K562 (cell line): ENCODE results near the gene FAM168B. TPM values are rescaled to one million over a fixed set of nuclear protein-coding genes. Genes with fewer than 3 reads are reported as not detected.
A peak's percentile ranks its signal among the peaks of the same experiment; 100 is the strongest.

Experiments used
- ADNP ChIP-seq: fragments of 200-800 bp; sonication (Bioruptor generic); IDR thresholded peaks from 2 replicates; pipeline ENCODE4 v1.6.1; 2016; ENCODE audit warnings: missing genetic modification characterization, missing compliant biosample characterization
- BRF1 ChIP-seq: IDR thresholded peaks from 3 replicates; pipeline ENCODE4 v1.6.1; 2011; ENCODE audit warnings: borderline replicate concordance, mild to moderate bottlenecking; ENCODE audit not compliant: insufficient read length; ENCODE audit errors: extremely low read depth
- CTCF ChIP-seq, 3 experiments: IDR thresholded peaks in 2 of 3; conservative IDR thresholded peaks in 1 of 3; 2 replicates each; pipeline ENCODE4 v1.5.1; 2011 to 2012; ENCODE audit warnings: low read length in 3 of 3, mild to moderate bottlenecking in 3 of 3, control low read depth in 2 of 3, improper control_type of control experiment in 1 of 3, inconsistent platforms in 1 of 3, low read depth in 1 of 3, mixed read lengths in 1 of 3, moderate library complexity in 1 of 3; ENCODE audit not compliant: insufficient read depth in 2 of 3
- GABPB2 ChIP-seq: fragments of 250-450 bp; sonication (Bioruptor Pico); conservative IDR thresholded peaks from 2 replicates; pipeline ENCODE4 v1.5.1; 2021; ENCODE audit warnings: mild to moderate bottlenecking
- HNRNPL ChIP-seq: fragments of 200-400 bp; formaldehyde crosslinking; IDR thresholded peaks from 2 replicates; pipeline ENCODE4 v1.6.1; 2017; ENCODE audit warnings: low read depth, mild to moderate bottlenecking, low read length
- MIER1 ChIP-seq: fragments of 450-650 bp; IDR thresholded peaks from 2 replicates; pipeline ENCODE4 v1.6.1; 2016; ENCODE audit warnings: antibody characterized with exemption, mild to moderate bottlenecking, low read depth
- NCOR1 ChIP-seq: fragments of 450-650 bp; IDR thresholded peaks from 2 replicates; pipeline ENCODE4 v1.6.1; 2016; ENCODE audit warnings: mild to moderate bottlenecking, moderate library complexity
- POLR2A ChIP-seq: fragments of 450-650 bp; conservative IDR thresholded peaks from 2 replicates; pipeline ENCODE4 v1.6.1; 2016
- RBM14 ChIP-seq: fragments of 200-400 bp; formaldehyde crosslinking; IDR thresholded peaks from 2 replicates; pipeline ENCODE4 v1.6.1; 2018; ENCODE audit warnings: low read depth, mild to moderate bottlenecking, low read length, moderate library complexity, borderline replicate concordance; ENCODE audit not compliant: insufficient read depth
- SIRT6 ChIP-seq: IDR thresholded peaks from one replicate; pipeline ENCODE4 v1.6.1; 2012; ENCODE audit warnings: low read depth, mild to moderate bottlenecking, control low read depth, inconsistent platforms, low read length, moderate library complexity
- SMARCA4 ChIP-seq: fragments of 450-650 bp; IDR thresholded peaks from 2 replicates; pipeline ENCODE4 v1.6.1; 2016
- SRF ChIP-seq, 2 experiments: fragments of 250-450, 450-650 bp in 1 of 2; sonication (Bioruptor Pico) in 1 of 2; sonication (generic) in 1 of 2; formaldehyde crosslinking; IDR thresholded peaks; 2 replicates each; pipeline versions ENCODE4 v1.5.0 to v1.5.1; 2020 to 2022; ENCODE audit warnings: mild to moderate bottlenecking in 1 of 2, missing genetic modification reagents in 1 of 2
- ZC3H11A ChIP-seq: IDR thresholded peaks from 2 replicates; pipeline ENCODE4 v1.6.1; 2012; ENCODE audit warnings: low read depth, low read length, improper control_type of control experiment
- ZNF3 ChIP-seq: fragments of 250-450 bp; sonication (Bioruptor Pico); IDR thresholded peaks from 2 replicates; pipeline ENCODE4 v1.5.0; 2021; ENCODE audit warnings: mild to moderate bottlenecking, moderate library complexity
- ZNF592 ChIP-seq: fragments of 450-650 bp; IDR thresholded peaks from 2 replicates; pipeline ENCODE4 v1.6.1; 2017; ENCODE audit warnings: antibody characterized with exemption, mild to moderate bottlenecking
- ZNF668 ChIP-seq: fragments of 250-450 bp; sonication (Bioruptor Pico); IDR thresholded peaks from 2 replicates; pipeline ENCODE4 v1.8.0; 2022; ENCODE audit warnings: mild to moderate bottlenecking, inconsistent platforms
- ZNF75A ChIP-seq: fragments of 450-650 bp; formaldehyde crosslinking; IDR thresholded peaks from 2 replicates; pipeline ENCODE4 v1.4.0; 2020; ENCODE audit warnings: mild to moderate bottlenecking
- polyA plus RNA-seq, 8 experiments: library from polyadenylated mRNA; depleted of rRNA in 4 of 8; stranded (reverse) in 5 of 8; unstranded in 3 of 8; fragments of >200 nt; fragmentation: Nextera tagmentation in 2 of 8; fragmentation: Illumina TruSeq in 1 of 8; extraction: Ambion mirVana in 2 of 8; extraction: Trizol in 1 of 8; gene quantifications; 2 replicates each; pipeline versions ENCODE4 v1.2.1 to v1.2.3, GENCODE V29; 2011 to 2014; ENCODE audit warnings: inconsistent platforms in 1 of 8, missing spikeins in 1 of 8
- total RNA-seq, 7 experiments: library from RNA; depleted of rRNA in 6 of 7; stranded (reverse); fragments of >200 nt in 6 of 7; fragmentation: Illumina TruSeq in 2 of 7; extraction: Trizol in 2 of 7; gene quantifications; 2 replicates each; pipeline versions ENCODE4 v1.2.1 to v1.2.3, GENCODE V29; 2011 to 2021; ENCODE audit warnings: low replicate concordance in 1 of 7
- TF ChIP-seq, protein P1 (sequence below): fragments of 450-650 bp; formaldehyde crosslinking; conservative IDR thresholded peaks from 2 replicates; pipeline ENCODE4 v1.4.0; 2022; ENCODE audit warnings: mild to moderate bottlenecking, missing genetic modification characterization
- TF ChIP-seq, protein P2 (sequence below): fragments of 450-650 bp; IDR thresholded peaks from 2 replicates; pipeline ENCODE4 v1.6.1; 2017; ENCODE audit warnings: antibody characterized with exemption

The FAM168B gene
- total and polyA plus RNA-seq, 9 of the 15 experiments (the other 6 are each of a cell fraction or from before 2014, with no cell fraction given): 3.3 to 76.0 (median 46.1) TPM

DNA sequence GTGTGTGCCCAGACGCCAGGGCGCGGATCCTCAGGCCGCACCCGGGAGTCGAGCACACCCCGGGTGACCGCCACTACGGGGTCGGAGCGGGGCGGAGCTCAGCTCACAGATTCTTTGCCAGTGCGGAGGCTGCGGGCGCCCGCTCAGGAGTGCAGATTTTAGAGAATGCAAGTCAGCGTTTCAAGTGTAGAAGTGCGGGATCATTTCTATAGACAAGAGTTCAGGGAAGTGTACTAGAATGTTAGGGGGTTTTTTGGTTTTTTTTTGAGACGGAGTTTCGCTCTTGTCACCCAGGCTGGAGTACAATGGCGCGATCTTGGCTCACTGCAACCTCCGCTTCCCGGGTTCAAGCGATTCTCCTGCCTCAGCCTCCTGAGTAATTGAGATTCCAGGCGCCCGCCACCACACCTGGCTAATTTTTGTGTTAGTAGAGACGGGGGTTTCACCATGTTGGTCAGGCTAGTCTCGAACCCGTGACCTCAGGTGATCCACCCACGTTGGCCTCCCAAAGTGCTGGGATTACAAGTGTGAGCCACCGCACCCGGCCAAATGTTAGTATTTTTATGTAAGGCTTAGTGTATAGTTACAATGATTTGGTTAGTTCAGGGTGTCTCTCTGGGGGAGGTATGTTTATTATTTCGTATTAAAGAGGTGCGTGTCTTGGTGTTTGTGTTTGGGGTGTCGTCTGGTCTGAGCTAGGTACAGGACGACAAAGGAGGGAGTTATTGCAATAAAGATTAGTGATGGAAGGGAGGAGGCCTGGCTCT is 619 bp upstream of the FAM168B start (continued):
- TF ChIP-seq CTCF (IDR thresholded peaks at IDR 0.05 in 2 of 3, conservative IDR thresholded peaks at IDR 0.05 in 1 of 3; ENCODE audit: insufficient read depth in 2 of 3, low read depth in 1 of 3, low read length in 3 of 3) (no peak), ZNF592 (no peak), SIRT6 (no peak), ADNP (tag) (peak; percentile 90), ZNF75A (CRISPR knock-in tag) (no peak), POLR2A (peak; percentile 73), ZNF668 (CRISPR knock-in tag) (no peak), NCOR1 (no peak), GABPB2 (CRISPR knock-in tag) (no peak), BRF1 (no peak), SMARCA4 (peak; percentile 63; the same call in 1 of the 2 replicates), MIER1 (peak; percentile 64; the same call in 1 of the 2 replicates), RBM14 (no peak), SRF (CRISPR knock-in tag; IDR thresholded peaks at IDR 0.05) (0 out of 4 replicates have a peak, but pooled peaks of 1 of the 2 experiments have one; percentile 23), ZNF3 (CRISPR knock-in tag) (no peak), ZC3H11A (no peak), HNRNPL (no peak)
- TF ChIP-seq, protein P1, sequence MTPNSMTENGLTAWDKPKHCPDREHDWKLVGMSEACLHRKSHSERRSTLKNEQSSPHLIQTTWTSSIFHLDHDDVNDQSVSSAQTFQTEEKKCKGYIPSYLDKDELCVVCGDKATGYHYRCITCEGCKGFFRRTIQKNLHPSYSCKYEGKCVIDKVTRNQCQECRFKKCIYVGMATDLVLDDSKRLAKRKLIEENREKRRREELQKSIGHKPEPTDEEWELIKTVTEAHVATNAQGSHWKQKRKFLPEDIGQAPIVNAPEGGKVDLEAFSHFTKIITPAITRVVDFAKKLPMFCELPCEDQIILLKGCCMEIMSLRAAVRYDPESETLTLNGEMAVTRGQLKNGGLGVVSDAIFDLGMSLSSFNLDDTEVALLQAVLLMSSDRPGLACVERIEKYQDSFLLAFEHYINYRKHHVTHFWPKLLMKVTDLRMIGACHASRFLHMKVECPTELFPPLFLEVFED (CRISPR knock-in tag): no peak
- TF ChIP-seq, protein P2, sequence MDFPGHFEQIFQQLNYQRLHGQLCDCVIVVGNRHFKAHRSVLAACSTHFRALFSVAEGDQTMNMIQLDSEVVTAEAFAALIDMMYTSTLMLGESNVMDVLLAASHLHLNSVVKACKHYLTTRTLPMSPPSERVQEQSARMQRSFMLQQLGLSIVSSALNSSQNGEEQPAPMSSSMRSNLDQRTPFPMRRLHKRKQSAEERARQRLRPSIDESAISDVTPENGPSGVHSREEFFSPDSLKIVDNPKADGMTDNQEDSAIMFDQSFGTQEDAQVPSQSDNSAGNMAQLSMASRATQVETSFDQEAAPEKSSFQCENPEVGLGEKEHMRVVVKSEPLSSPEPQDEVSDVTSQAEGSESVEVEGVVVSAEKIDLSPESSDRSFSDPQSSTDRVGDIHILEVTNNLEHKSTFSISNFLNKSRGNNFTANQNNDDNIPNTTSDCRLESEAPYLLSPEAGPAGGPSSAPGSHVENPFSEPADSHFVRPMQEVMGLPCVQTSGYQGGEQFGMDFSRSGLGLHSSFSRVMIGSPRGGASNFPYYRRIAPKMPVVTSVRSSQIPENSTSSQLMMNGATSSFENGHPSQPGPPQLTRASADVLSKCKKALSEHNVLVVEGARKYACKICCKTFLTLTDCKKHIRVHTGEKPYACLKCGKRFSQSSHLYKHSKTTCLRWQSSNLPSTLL: no peak
